Measurements from ENCODE around the gene EML4.

Gene EML4

DNA sequence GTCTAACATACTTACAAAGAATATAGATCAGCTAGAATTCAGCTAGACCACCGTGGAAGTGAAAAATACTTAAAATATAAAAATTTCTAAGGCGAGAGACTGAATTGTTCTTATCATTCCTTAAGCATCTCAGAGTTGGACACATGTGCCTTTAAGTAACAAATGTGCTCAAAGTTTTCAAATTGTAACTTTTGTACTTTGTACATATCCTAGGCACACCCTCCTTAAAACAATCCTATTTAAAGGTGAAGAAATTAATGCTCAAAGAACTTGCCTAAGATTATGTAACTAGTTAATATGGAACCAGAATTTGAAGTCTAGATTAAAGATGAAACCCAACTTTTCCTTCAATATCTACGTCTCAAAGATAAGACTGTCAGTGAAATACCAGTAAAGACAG lies 74.1 kb downstream of the EML4 start:
- H3F3A ChIP-seq (ENCODE audit: insufficient read depth, low read length), result no peaks in the 10 kb centered on the region; the same call in 1 of the 2 replicates
- H3K9me3 ChIP-seq (replicated peaks; ENCODE audit: insufficient read depth, low read length), result no peaks in the 10 kb centered on the region
- TF ChIP-seq EZH2phosphoT487 (IDR thresholded peaks at IDR 0.05; ENCODE audit: low read length), result no peak
- TF ChIP-seq, protein P1, sequence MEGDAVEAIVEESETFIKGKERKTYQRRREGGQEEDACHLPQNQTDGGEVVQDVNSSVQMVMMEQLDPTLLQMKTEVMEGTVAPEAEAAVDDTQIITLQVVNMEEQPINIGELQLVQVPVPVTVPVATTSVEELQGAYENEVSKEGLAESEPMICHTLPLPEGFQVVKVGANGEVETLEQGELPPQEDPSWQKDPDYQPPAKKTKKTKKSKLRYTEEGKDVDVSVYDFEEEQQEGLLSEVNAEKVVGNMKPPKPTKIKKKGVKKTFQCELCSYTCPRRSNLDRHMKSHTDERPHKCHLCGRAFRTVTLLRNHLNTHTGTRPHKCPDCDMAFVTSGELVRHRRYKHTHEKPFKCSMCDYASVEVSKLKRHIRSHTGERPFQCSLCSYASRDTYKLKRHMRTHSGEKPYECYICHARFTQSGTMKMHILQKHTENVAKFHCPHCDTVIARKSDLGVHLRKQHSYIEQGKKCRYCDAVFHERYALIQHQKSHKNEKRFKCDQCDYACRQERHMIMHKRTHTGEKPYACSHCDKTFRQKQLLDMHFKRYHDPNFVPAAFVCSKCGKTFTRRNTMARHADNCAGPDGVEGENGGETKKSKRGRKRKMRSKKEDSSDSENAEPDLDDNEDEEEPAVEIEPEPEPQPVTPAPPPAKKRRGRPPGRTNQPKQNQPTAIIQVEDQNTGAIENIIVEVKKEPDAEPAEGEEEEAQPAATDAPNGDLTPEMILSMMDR (IDR thresholded peaks at IDR 0.05; ENCODE audit: low read length), result no peak
- no peak for TF ChIP-seq EZH2 (optimal IDR thresholded peaks at IDR 0.05; ENCODE audit: low read depth, low read length)
- peaks cover 11% of the 10 kb centered on the region; the same call in 1 of the 2 replicates for H4K20me1 ChIP-seq (ENCODE audit: insufficient read depth, low read length)
- no peak overlapping the region for H3K4me2 ChIP-seq (ENCODE audit: low read depth, low read length)
- no peaks in the 10 kb centered on the region for H3K36me3 ChIP-seq (replicated peaks; ENCODE audit: insufficient read depth, low read length)
- H3K9ac ChIP-seq (ENCODE audit: low read length), result no peak overlapping the region
- no peak for DNase-seq
- no peak overlapping the region for H3K4me3 ChIP-seq (ENCODE audit: low read length)
- no peaks in the 10 kb centered on the region for H3K4me1 ChIP-seq (ENCODE audit: low read length)
- no peak overlapping the region for H2AFZ ChIP-seq (ENCODE audit: low read length)
- H3K79me2 ChIP-seq (ENCODE audit: low read length), result peaks cover 78% of the 10 kb centered on the region
- no peaks in the 10 kb centered on the region for H3K9me2 ChIP-seq (replicated peaks; ENCODE audit: insufficient read depth, low read length)
- H3K27me3 ChIP-seq (replicated peaks; ENCODE audit: insufficient read depth, low read length), result no peaks in the 10 kb centered on the region
- H3K27ac ChIP-seq (ENCODE audit: low read length), result no peak overlapping the region

DNA sequence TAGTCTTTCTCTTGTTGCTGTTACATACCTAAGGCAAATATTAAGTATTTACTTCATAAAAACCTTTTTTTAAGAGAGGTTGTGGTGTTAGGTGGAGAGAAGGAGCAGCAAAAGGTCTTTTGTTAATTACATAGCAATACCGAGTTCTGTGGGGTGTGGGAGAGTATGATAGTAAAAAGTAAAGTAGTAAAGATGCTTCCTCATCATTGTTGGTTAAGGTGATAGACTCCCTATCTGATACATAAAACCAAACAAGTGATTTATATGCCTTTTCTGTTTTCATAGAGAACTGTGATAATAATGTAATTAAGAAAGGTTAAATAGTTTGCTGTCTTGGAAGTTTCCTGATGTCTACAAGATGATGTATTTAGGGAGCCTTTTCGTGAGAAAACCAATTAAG lies 75.4 kb downstream of the EML4 start:
- no peaks in the 10 kb centered on the region for H3K36me3 ChIP-seq (replicated peaks; ENCODE audit: insufficient read depth, low read length)

DNA sequence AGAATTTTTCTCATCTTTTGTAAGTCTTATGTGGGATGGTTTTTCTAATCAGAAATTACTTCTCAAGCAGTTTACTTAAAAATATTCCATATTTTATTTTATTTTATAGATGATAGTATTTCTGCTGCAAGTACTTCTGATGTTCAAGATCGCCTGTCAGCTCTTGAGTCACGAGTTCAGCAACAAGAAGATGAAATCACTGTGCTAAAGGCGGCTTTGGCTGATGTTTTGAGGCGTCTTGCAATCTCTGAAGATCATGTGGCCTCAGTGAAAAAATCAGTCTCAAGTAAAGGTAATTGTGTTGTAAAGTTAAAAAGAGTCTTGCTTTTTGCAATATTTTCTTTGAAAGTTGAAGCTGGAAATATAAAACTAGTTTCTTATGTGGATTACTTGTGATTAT lies 76.2 kb downstream of the EML4 start:
- H3K79me2 ChIP-seq (ENCODE audit: low read length), result peaks cover 72% of the 10 kb centered on the region
- no peak overlapping the region for H3K4me3 ChIP-seq (ENCODE audit: low read length)
- H3K27ac ChIP-seq (ENCODE audit: low read length), result no peak overlapping the region
- no peaks in the 10 kb centered on the region for H3K36me3 ChIP-seq (replicated peaks; ENCODE audit: insufficient read depth, low read length)
- no peaks in the 10 kb centered on the region for H3K9me2 ChIP-seq (replicated peaks; ENCODE audit: insufficient read depth, low read length)
- H3K27me3 ChIP-seq (replicated peaks; ENCODE audit: insufficient read depth, low read length), result no peaks in the 10 kb centered on the region
- TF ChIP-seq, protein P1 (IDR thresholded peaks at IDR 0.05; ENCODE audit: low read length), result no peak
- TF ChIP-seq EZH2 (optimal IDR thresholded peaks at IDR 0.05; ENCODE audit: low read depth, low read length) (no peak), EZH2phosphoT487 (IDR thresholded peaks at IDR 0.05; ENCODE audit: low read length) (no peak)
- no peak overlapping the region for H3K9ac ChIP-seq (ENCODE audit: low read length)
- H2AFZ ChIP-seq (ENCODE audit: low read length), result no peak overlapping the region
- H3F3A ChIP-seq (ENCODE audit: insufficient read depth, low read length), result no peaks in the 10 kb centered on the region; the same call in 1 of the 2 replicates
- H3K4me2 ChIP-seq (ENCODE audit: low read depth, low read length), result no peak overlapping the region
- H3K9me3 ChIP-seq (replicated peaks; ENCODE audit: insufficient read depth, low read length), result no peaks in the 10 kb centered on the region
- no peaks in the 10 kb centered on the region for H3K4me1 ChIP-seq (ENCODE audit: low read length)
- DNase-seq, result no peak
- peaks cover 7% of the 10 kb centered on the region; the same call in 1 of the 2 replicates for H4K20me1 ChIP-seq (ENCODE audit: insufficient read depth, low read length)

More for the DNA sequence above, 75.4 kb downstream of the EML4 start:
- Histone ChIP-seq H3F3A (ENCODE audit: insufficient read depth, low read length) (no peaks in the 10 kb centered on the region; the same call in 1 of the 2 replicates), H2AFZ (ENCODE audit: low read length) (no peak overlapping the region), H3K9ac (ENCODE audit: low read length) (no peak overlapping the region), H3K27ac (ENCODE audit: low read length) (no peak overlapping the region), H4K20me1 (ENCODE audit: insufficient read depth, low read length) (peaks cover 7% of the 10 kb centered on the region; the same call in 1 of the 2 replicates), H3K4me2 (ENCODE audit: low read depth, low read length) (no peak overlapping the region), H3K79me2 (ENCODE audit: low read length) (peaks cover 72% of the 10 kb centered on the region), H3K9me2 (replicated peaks; ENCODE audit: insufficient read depth, low read length) (no peaks in the 10 kb centered on the region), H3K4me1 (ENCODE audit: low read length) (no peaks in the 10 kb centered on the region), H3K4me3 (ENCODE audit: low read length) (no peak overlapping the region), H3K9me3 (replicated peaks; ENCODE audit: insufficient read depth, low read length) (no peaks in the 10 kb centered on the region), H3K27me3 (replicated peaks; ENCODE audit: insufficient read depth, low read length) (no peaks in the 10 kb centered on the region)
- TF ChIP-seq, protein P1 (IDR thresholded peaks at IDR 0.05; ENCODE audit: low read length), result no peak
- TF ChIP-seq EZH2phosphoT487 (IDR thresholded peaks at IDR 0.05; ENCODE audit: low read length) (no peak), EZH2 (optimal IDR thresholded peaks at IDR 0.05; ENCODE audit: low read depth, low read length) (no peak)
- DNase-seq, result no peak

All from MM.1S (cell line).